ENCODE results near the gene VAC14.
"Not testable (repeated sequence)": the region's sequence is repeated elsewhere in the genome, so short reads cannot be mapped to it uniquely, and the experiment has no call there.

DNA sequence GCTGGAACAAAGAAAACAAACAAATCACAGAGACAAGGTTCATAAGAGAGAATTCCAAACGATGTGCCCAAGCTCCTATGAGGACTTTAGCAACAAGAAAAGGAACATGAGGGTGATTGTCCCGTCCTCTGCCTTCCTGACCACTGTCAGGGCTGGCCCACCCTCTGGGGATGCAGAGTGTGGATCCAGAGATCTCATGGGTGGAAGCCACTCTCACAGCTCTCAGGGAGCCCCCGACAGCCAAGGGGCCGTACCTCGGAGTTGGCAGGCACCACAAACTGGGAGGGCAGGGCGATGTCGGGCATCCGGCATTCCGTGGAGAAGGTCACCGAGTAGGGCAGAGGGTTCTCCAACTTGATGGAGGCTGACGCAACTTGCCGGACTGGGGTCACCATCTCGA, 17.1 kb upstream of the VAC14 start:
- TF ChIP-seq TAF1 (IDR thresholded peaks at IDR 0.05; ENCODE audit: low read depth, low read length); POLR2A (IDR thresholded peaks at IDR 0.05; ENCODE audit: low read depth, low read length); POLR2AphosphoS5 (IDR thresholded peaks at IDR 0.05; ENCODE audit: low read depth, low read length); SPI1 (IDR thresholded peaks at IDR 0.05; ENCODE audit: low read depth, low read length); PAX5 (IDR thresholded peaks at IDR 0.05; ENCODE audit: insufficient read depth, low read length, severe bottlenecking); POU2F2 (IDR thresholded peaks at IDR 0.05; ENCODE audit: low read depth, low read length): not testable (repeated sequence)

Measured in GM12891 (cell line).